GM23248 (cell line): ENCODE data around the gene ATP5PD. TPM values are rescaled to one million over a fixed set of nuclear protein-coding genes. Genes with fewer than 3 reads are reported as not detected.
"Not testable (repeated sequence)": the region's sequence is repeated elsewhere in the genome, so short reads cannot be mapped to it uniquely, and the experiment has no call there.

Experiments
- DNase-seq: peaks from one replicate; pipeline ENCODE4 v3.0.0-alpha.2; 2015
- H2AFZ ChIP-seq: fragments of 200-600 bp; sonication (generic); 2 replicates; pipeline ENCODE4 v1.6.1; 2016; ENCODE audit warnings: antibody characterized with exemption
- H3F3A ChIP-seq: fragments of 200-600 bp; sonication (generic); 2 replicates; pipeline ENCODE4 v1.6.1; 2016; ENCODE audit warnings: mild to moderate bottlenecking, antibody characterized with exemption, mixed run types; ENCODE audit not compliant: insufficient read depth
- H3K27ac ChIP-seq: fragments of 200-600 bp; sonication (generic); 2 replicates; pipeline ENCODE4 v1.5.1; 2016; ENCODE audit warnings: mild to moderate bottlenecking
- H3K27me3 ChIP-seq: fragments of 200-600 bp; sonication (generic); replicated peaks from 2 replicates; pipeline ENCODE4 v1.6.1; 2016; ENCODE audit warnings: mild to moderate bottlenecking; ENCODE audit not compliant: insufficient read depth
- H3K36me3 ChIP-seq: fragments of 200-600 bp; sonication (generic); 2 replicates; pipeline ENCODE4 v1.6.1; 2016; ENCODE audit warnings: low read depth, mild to moderate bottlenecking
- H3K4me1 ChIP-seq: fragments of 200-600 bp; sonication (generic); 2 replicates; pipeline ENCODE4 v1.6.1; 2016; ENCODE audit warnings: mild to moderate bottlenecking; ENCODE audit not compliant: insufficient read depth
- H3K4me2 ChIP-seq: fragments of 200-600 bp; sonication (generic); one replicate; pipeline ENCODE4 v1.6.1; 2016; ENCODE audit warnings: mild to moderate bottlenecking; ENCODE audit not compliant: unreplicated experiment
- H3K4me3 ChIP-seq: fragments of 200-600 bp; sonication (generic); 2 replicates; pipeline ENCODE4 v1.5.1; 2016; ENCODE audit warnings: mild to moderate bottlenecking
- H3K79me2 ChIP-seq: fragments of 200-600 bp; sonication (generic); 2 replicates; pipeline ENCODE4 v1.6.1; 2016; ENCODE audit warnings: mild to moderate bottlenecking; ENCODE audit not compliant: insufficient read depth
- H3K9ac ChIP-seq: fragments of 200-600 bp; sonication (generic); 2 replicates; pipeline ENCODE4 v1.6.1; 2016; ENCODE audit warnings: mild to moderate bottlenecking
- H3K9me2 ChIP-seq: fragments of 200-600 bp; sonication (generic); 2 replicates; pipeline ENCODE4 v1.6.1; 2016; ENCODE audit warnings: mixed run types, mild to moderate bottlenecking, moderate library complexity; ENCODE audit not compliant: insufficient read depth
- H3K9me3 ChIP-seq: fragments of 200-600 bp; sonication (generic); one replicate; pipeline ENCODE4 v1.6.1; 2017; ENCODE audit warnings: low read depth
- H4K20me1 ChIP-seq: fragments of 200-600 bp; sonication (generic); 2 replicates; pipeline ENCODE4 v1.6.0; 2016; ENCODE audit not compliant: insufficient read depth
- EZH2 ChIP-seq: fragments of 200-600 bp; sonication (generic); IDR thresholded peaks from 2 replicates; pipeline ENCODE4 v1.6.1; 2018; ENCODE audit warnings: antibody characterized with exemption, mild to moderate bottlenecking; ENCODE audit not compliant: insufficient read depth, poor library complexity, severe bottlenecking
- EZH2phosphoT487 ChIP-seq: fragments of 200-600 bp; sonication (generic); IDR thresholded peaks from 2 replicates; pipeline ENCODE4 v1.6.1; 2018; ENCODE audit warnings: antibody characterized with exemption, moderate library complexity, mild to moderate bottlenecking, low read depth; ENCODE audit not compliant: insufficient read depth
- WGBS, 2 experiments: methylation state at CpG; one replicate each; pipeline ENCODE4 v1.1.6; 2015 to 2017; ENCODE audit warnings: low lambda C conversion rate in 2 of 2, low coverage in 1 of 2; ENCODE audit errors: missing lambda C conversion rate in 2 of 2; 5-methylcytosine and 5-hydroxymethylcytosine counted together
- in situ Hi-C: fragments of 300-500 bp; cut with MboI; formaldehyde crosslinking; loops from 2 replicates; pipeline ENCODE4 v1.15.0; 2020
- polyA plus RNA-seq: library from polyadenylated mRNA; unstranded; fragments of >200 nt; fragmentation: Nextera tagmentation; extraction: Ambion mirVana; gene quantifications from 2 replicates; pipeline ENCODE4 v1.2.1, GENCODE V29; 2016
- total RNA-seq: library from RNA; depleted of rRNA; stranded (reverse); fragments of >200 nt; shearing (Covaris generic); gene quantifications from 2 replicates; pipeline ENCODE4 v1.2.3, GENCODE V29; 2014

ATP5PD gene
- total and polyA plus RNA-seq, 2 experiments from 2014 or later: 215 to 522 TPM

GRCh38 chr17:75073618-75074047, 26.9 kb upstream of the ATP5PD start:
- H3K9me3 ChIP-seq: no peaks in the 10 kb centered on the region
- no peaks in the 10 kb centered on the region for H3K27me3 ChIP-seq
- in situ Hi-C loops: no loop called here
- H3K9ac ChIP-seq: no peak overlapping the region
- H2AFZ ChIP-seq: no peak overlapping the region
- H3K4me1 ChIP-seq: peaks cover 12% of the 10 kb centered on the region
- H3K79me2 ChIP-seq: no peaks in the 10 kb centered on the region
- no peak overlapping the region for H3K4me2 ChIP-seq
- H3K4me3 ChIP-seq: no peak overlapping the region
- H3K9me2 ChIP-seq: no peaks in the 10 kb centered on the region
- no peaks in the 10 kb centered on the region for H4K20me1 ChIP-seq
- H3K36me3 ChIP-seq: no peaks in the 10 kb centered on the region
- H3K27ac ChIP-seq: no peak overlapping the region
- peak; percentile 46 for DNase-seq
- TF ChIP-seq EZH2: no peak
- TF ChIP-seq EZH2phosphoT487: no peak
- WGBS, 2 experiments: 59 to 75% methylated on average over 5 of the region's 5 CpGs
- H3F3A ChIP-seq: no peaks in the 10 kb centered on the region; the same call in 1 of the 2 replicates

GRCh38 chr17:75072909-75073308, 26.1 kb upstream of the ATP5PD start:
- DNase-seq, H3K36me3 ChIP-seq, in situ Hi-C loops, H3K4me2 ChIP-seq, H3K27ac ChIP-seq, H3K79me2 ChIP-seq, H3K9me2 ChIP-seq, H4K20me1 ChIP-seq, H3F3A ChIP-seq, H3K27me3 ChIP-seq, H3K9me3 ChIP-seq, H3K9ac ChIP-seq, H3K4me1 ChIP-seq, H3K4me3 ChIP-seq, H2AFZ ChIP-seq: not testable (repeated sequence)
- 93 to 97% methylated on average over 5 of the region's 5 CpGs for WGBS, 2 experiments

GRCh38 chr17:75071478-75072271, 24.9 kb upstream of the ATP5PD start:
- 86 to 89% methylated on average over 8 of the region's 8 CpGs for WGBS, 2 experiments
- H2AFZ ChIP-seq, in situ Hi-C loops, H3K4me2 ChIP-seq, H3K36me3 ChIP-seq, H3K9ac ChIP-seq, H3K79me2 ChIP-seq, H3K4me1 ChIP-seq, DNase-seq, H3K9me2 ChIP-seq, H3K4me3 ChIP-seq, H3K27ac ChIP-seq, H3K9me3 ChIP-seq, H3F3A ChIP-seq, H4K20me1 ChIP-seq, H3K27me3 ChIP-seq: not testable (repeated sequence)

GRCh38 chr17:75069783-75070182, 23.0 kb upstream of the ATP5PD start:
- Histone ChIP-seq H3K9me2 (no peaks in the 10 kb centered on the region), H3K9ac (no peak overlapping the region), H3K9me3 (no peaks in the 10 kb centered on the region), H4K20me1 (no peaks in the 10 kb centered on the region), H3F3A (no peaks in the 10 kb centered on the region), H3K4me2 (no peak overlapping the region), H3K27me3 (no peaks in the 10 kb centered on the region), H2AFZ (no peak overlapping the region), H3K79me2 (no peaks in the 10 kb centered on the region), H3K36me3 (no peaks in the 10 kb centered on the region), H3K4me3 (no peak overlapping the region), H3K4me1 (peaks cover 7% of the 10 kb centered on the region; the same call in 1 of the 2 replicates), H3K27ac (no peak overlapping the region)
- no peak for TF ChIP-seq EZH2phosphoT487
- no peak for TF ChIP-seq EZH2
- WGBS, 2 experiments: 74 to 76% methylated on average over 2 of the region's 2 CpGs
- DNase-seq: peak; percentile 56
- in situ Hi-C loops: no loop called here

GRCh38 chr17:75068750-75069149, 22.0 kb upstream of the ATP5PD start:
- in situ Hi-C loops: no loop called here
- Histone ChIP-seq H3K4me3 (no peak overlapping the region), H3K79me2 (no peaks in the 10 kb centered on the region), H3K9me2 (no peaks in the 10 kb centered on the region), H4K20me1 (no peaks in the 10 kb centered on the region), H3K27ac (no peak overlapping the region), H3K9me3 (no peaks in the 10 kb centered on the region), H3K9ac (no peak overlapping the region), H3K27me3 (no peaks in the 10 kb centered on the region), H3K4me1 (peaks cover 7% of the 10 kb centered on the region; the same call in 1 of the 2 replicates), H2AFZ (no peak overlapping the region), H3F3A (no peaks in the 10 kb centered on the region), H3K4me2 (no peak overlapping the region), H3K36me3 (no peaks in the 10 kb centered on the region)
- DNase-seq: no peak
- TF ChIP-seq EZH2 (no peak), EZH2phosphoT487 (no peak)
- WGBS, 2 experiments: 87 to 92% methylated on average over 8 of the region's 8 CpGs
